Activated CD4-positive, alpha-beta T cell treated with anti-CD3 and anti-CD28 coated beads for 36 hours (primary cell): Measurements from ENCODE around the gene A1CF. TPM values are rescaled to one million over a fixed set of nuclear protein-coding genes. Genes with fewer than 3 reads are reported as not detected.

ENCODE experiments used
- ATAC-seq: fragments of 200-7000 bp; cut with Tn5 transposase; one replicate; pipeline ENCODE4 v1.10.0; 2021; ENCODE audit warnings: mild to moderate bottlenecking, moderate library complexity
- CTCF ChIA-PET: fragments of 350-600 bp; sonication (Branson Sonifier 250); formaldehyde crosslinking; loops from one replicate; lab custom pipeline; 2021; ENCODE audit warnings: antibody characterized with exemption; lab: Charles Lee
- POLR2A ChIA-PET: fragments of 350-600 bp; sonication (Branson Sonifier 250); formaldehyde crosslinking; loops from one replicate; lab custom pipeline; 2021; ENCODE audit warnings: antibody characterized with exemption, inconsistent platforms; lab: Charles Lee
- DNase-seq: peaks from one replicate; pipeline ENCODE4 v3.0.0-alpha.2; 2020
- H3K27ac Mint-ChIP-seq: one replicate; pipeline ENCODE4 v1.8.0; 2021; ENCODE audit warnings: mixed read lengths
- H3K27me3 Mint-ChIP-seq: one replicate; pipeline ENCODE4 v1.8.0; 2021; ENCODE audit warnings: mixed read lengths
- H3K36me3 Mint-ChIP-seq: one replicate; pipeline ENCODE4 v1.8.0; 2021; ENCODE audit warnings: low read depth, mixed read lengths
- H3K4me1 Mint-ChIP-seq: one replicate; pipeline ENCODE4 v1.8.0; 2021; ENCODE audit warnings: mixed read lengths
- H3K4me3 Mint-ChIP-seq: one replicate; pipeline ENCODE4 v1.8.0; 2021; ENCODE audit warnings: mild to moderate bottlenecking, moderate library complexity, mixed read lengths
- H3K9me3 Mint-ChIP-seq: one replicate; pipeline ENCODE4 v1.8.0; 2021; ENCODE audit warnings: low read depth, mixed read lengths
- intact Hi-C, 2 experiments: fragments of 100-400 bp; cut with DNase I in 1 of 2; cut with micrococcal nuclease in 1 of 2; formaldehyde crosslinking; loops; one replicate each; pipeline versions ENCODE4 v1.14.2 to v1.15.1; 2022 to 2024; cut with DNase I, micrococcal nuclease
- total RNA-seq, 2 experiments: library from RNA; stranded (reverse); gene quantifications; one replicate each; pipeline ENCODE4 v1.2.3, GENCODE V29; 2021

Gene A1CF
- total RNA-seq, 2 experiments from 2014 or later, result not detected

DNA sequence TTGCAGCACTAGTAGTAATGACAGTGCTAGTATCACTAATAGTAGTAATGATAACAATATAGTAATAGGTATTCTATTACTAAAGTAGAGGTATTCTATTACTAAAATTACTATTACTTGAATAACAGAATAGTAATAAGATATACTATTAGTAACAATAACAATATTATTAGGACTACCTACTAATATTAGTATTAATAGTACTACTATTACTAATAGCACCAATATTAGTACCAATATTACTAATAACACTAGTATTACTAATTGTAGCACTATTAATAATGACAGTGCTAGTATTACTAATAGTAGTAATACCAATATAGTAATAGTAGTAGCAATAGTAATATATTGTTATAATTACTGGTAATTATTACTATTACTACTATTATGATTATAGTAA, 24.1 kb downstream of the A1CF start:
- Mint-ChIP-seq H3K4me3 (no peak overlapping the region), H3K9me3 (no peaks in the 10 kb centered on the region), H3K27ac (no peak overlapping the region), H3K4me1 (no peaks in the 10 kb centered on the region), H3K36me3 (no peaks in the 10 kb centered on the region), H3K27me3 (peaks cover 7% of the 10 kb centered on the region)
- ChIA-PET POLR2A (no interaction called here), CTCF (no interaction called here)
- ATAC-seq, result no peak
- intact Hi-C loops, result no loop called here
- no peak for DNase-seq

- no peak for DNase-seq
- CTCF ChIA-PET, result interaction anchor here (0.6 kb wide), 1 partner anchor 1322 kb away, joined by 3 read pairs; no protein-coding TSS in a partner anchor
Observed at GRCh38 chr10:50857579-50857978, 27.8 kb downstream of the A1CF start.

GRCh38 chr10:50855461-50855860, 30.0 kb downstream of the A1CF start:
- H3K27me3 Mint-ChIP-seq, result peaks cover 10% of the 10 kb centered on the region
- DNase-seq, result no peak
- intact Hi-C loops, result no loop called here
- ATAC-seq, result no peak
- no peaks in the 10 kb centered on the region for H3K36me3 Mint-ChIP-seq
- no peaks in the 10 kb centered on the region for H3K9me3 Mint-ChIP-seq
- H3K27ac Mint-ChIP-seq, result no peak overlapping the region
- POLR2A ChIA-PET, result no interaction called here
- CTCF ChIA-PET, result no interaction called here
- H3K4me1 Mint-ChIP-seq, result no peaks in the 10 kb centered on the region
- H3K4me3 Mint-ChIP-seq, result no peak overlapping the region

More at GRCh38 chr10:50857579-50857978, 27.8 kb downstream of the A1CF start:
- POLR2A ChIA-PET, result no interaction called here
- Mint-ChIP-seq H3K4me3 (no peak overlapping the region), H3K36me3 (no peaks in the 10 kb centered on the region), H3K27me3 (peaks cover 7% of the 10 kb centered on the region), H3K9me3 (no peaks in the 10 kb centered on the region), H3K27ac (no peak overlapping the region), H3K4me1 (no peaks in the 10 kb centered on the region)
- intact Hi-C loops, result no loop called here
- no peak for ATAC-seq

DNA sequence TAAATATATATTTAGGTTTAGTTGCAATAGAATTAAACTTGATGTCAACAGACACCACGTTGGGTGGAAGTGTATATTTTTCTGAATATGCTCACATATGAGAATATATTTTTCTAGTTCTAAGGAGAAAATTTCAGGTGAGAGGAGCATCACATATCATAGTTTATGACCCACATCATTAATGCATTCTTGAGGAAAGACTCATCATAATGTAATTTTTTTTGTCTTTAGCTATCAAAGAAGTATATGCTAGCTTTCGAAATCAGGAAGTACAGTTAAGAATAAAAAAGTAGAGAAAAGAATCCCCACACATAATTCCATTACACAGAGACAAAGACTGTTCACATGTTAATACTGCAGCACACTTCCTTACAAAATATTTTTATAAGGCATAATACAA, 30.4 kb downstream of the A1CF start:
- H3K27me3 Mint-ChIP-seq, result peaks cover 10% of the 10 kb centered on the region
- intact Hi-C loops, result no loop called here
- H3K4me3 Mint-ChIP-seq, result no peak overlapping the region
- no peak overlapping the region for H3K27ac Mint-ChIP-seq
- ChIA-PET POLR2A (no interaction called here), CTCF (interaction anchor here (1.0 kb wide), 1 partner anchor 54 kb away, joined by 4 read pairs; no protein-coding TSS in a partner anchor)
- DNase-seq (no peak), ATAC-seq (no peak)
- H3K4me1 Mint-ChIP-seq, result no peaks in the 10 kb centered on the region
- no peaks in the 10 kb centered on the region for H3K36me3 Mint-ChIP-seq
- no peaks in the 10 kb centered on the region for H3K9me3 Mint-ChIP-seq

DNA sequence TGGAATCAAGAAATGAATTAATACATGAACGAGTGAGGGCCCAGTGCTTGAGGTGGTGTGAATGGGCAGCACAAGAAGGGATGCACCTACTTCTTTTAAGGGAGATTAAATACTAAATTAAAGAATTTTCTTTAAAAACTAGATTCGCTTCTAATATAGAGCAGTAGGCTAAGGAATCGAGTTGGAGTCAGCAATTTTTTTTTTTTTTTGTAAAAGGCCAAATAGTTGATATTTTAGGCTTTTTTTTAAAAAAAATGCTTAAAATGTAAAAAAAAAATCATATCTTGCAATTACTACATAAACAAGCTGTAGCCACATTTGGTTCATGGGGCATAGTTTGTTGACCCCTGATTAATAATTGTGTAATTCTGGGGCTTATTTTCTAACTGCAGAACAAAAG, 31.9 kb downstream of the A1CF start:
- Mint-ChIP-seq H3K36me3 (no peaks in the 10 kb centered on the region), H3K9me3 (no peaks in the 10 kb centered on the region), H3K4me1 (no peaks in the 10 kb centered on the region), H3K27ac (no peak overlapping the region), H3K4me3 (no peak overlapping the region), H3K27me3 (peaks cover 10% of the 10 kb centered on the region)
- ChIA-PET POLR2A (no interaction called here), CTCF (no interaction called here)
- DNase-seq, result no peak
- no peak for ATAC-seq
- intact Hi-C loops, result no loop called here

DNA sequence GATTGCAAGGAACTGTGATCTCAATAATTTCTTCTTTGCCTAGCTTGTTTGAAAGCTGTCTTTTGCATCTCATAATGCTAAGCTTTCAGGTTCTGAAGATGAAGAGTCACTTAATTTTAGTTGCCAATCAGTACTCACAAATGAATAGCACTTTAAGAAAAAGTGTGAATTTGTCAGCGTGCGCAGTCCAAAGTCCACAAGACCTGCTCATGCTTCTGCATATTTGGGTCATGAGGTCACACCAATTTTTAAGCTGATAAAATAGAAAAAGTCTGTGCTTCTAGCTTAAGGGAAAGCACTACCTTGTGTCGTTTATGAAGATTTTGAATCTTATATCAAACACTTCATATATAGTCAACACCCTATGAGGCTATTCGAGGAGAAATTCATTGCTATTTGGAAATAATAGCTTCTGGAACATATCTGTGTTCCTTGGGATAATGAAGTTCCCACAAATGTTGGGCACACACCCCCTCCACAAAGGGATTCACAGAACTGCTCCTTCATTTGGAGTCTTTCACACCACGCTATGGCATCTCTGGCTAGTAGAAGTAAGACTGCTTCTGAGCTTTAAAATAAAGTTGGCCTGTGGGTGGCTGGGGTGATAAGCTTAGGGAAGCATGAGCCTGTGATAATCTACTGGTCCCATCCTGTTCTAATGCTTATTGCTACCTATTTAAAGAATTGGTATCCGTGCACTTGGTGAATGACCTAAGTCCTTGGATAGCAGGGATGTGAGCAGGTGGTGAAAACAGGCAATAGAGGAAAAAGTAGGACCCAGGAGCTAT, 33.3 kb downstream of the A1CF start:
- intact Hi-C loops, result no loop called here
- Mint-ChIP-seq H3K9me3 (no peaks in the 10 kb centered on the region), H3K36me3 (no peaks in the 10 kb centered on the region), H3K27ac (no peak overlapping the region), H3K4me1 (no peaks in the 10 kb centered on the region), H3K4me3 (no peak overlapping the region), H3K27me3 (peaks cover 7% of the 10 kb centered on the region)
- no peak for DNase-seq
- POLR2A ChIA-PET, result no interaction called here
- no peak for ATAC-seq
- CTCF ChIA-PET, result interaction anchor here (0.9 to 1.1 kb wide), 2 partner anchors 14 to 150 kb away, joined by 3 read pairs; no protein-coding TSS in a partner anchor

GRCh38 chr10:50850578-50851230, 34.7 kb downstream of the A1CF start:
- no peak for DNase-seq
- ChIA-PET POLR2A (no interaction called here), CTCF (no interaction called here)
- intact Hi-C loops, result no loop called here
- Mint-ChIP-seq H3K4me1 (no peaks in the 10 kb centered on the region), H3K27me3 (peaks cover 7% of the 10 kb centered on the region), H3K9me3 (no peaks in the 10 kb centered on the region), H3K4me3 (no peak overlapping the region), H3K27ac (no peak overlapping the region), H3K36me3 (no peaks in the 10 kb centered on the region)
- no peak for ATAC-seq

GRCh38 chr10:50846753-50847152, 38.7 kb downstream of the A1CF start:
- ATAC-seq (no peak), DNase-seq (no peak)
- peaks cover 7% of the 10 kb centered on the region for H3K27me3 Mint-ChIP-seq
- no peaks in the 10 kb centered on the region for H3K36me3 Mint-ChIP-seq
- no peak overlapping the region for H3K27ac Mint-ChIP-seq
- intact Hi-C loops, result no loop called here
- POLR2A ChIA-PET, result no interaction called here
- H3K9me3 Mint-ChIP-seq, result no peaks in the 10 kb centered on the region
- H3K4me1 Mint-ChIP-seq, result no peaks in the 10 kb centered on the region
- CTCF ChIA-PET, result no interaction called here
- H3K4me3 Mint-ChIP-seq, result no peak overlapping the region

DNA sequence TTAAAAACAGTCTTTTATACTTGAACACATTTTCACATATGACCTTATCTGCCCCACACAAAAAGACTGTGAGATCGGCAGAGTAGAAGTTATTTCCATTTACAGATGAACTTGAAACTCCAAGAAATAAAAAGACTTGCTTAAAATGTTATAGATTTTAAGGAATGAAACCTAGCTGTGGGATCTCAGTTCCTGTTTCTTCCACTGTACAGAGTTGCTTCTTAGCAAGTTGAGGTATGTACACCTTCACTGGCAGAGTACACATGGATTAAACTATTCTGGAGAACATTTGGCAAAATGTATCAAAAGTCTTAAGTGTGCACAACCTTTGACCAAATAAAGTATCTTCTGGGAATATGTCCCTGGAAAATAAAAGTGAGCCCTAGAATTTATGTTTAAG, 48.3 kb downstream of the A1CF start:
- H3K27me3 Mint-ChIP-seq, result peaks cover 7% of the 10 kb centered on the region
- no peak for DNase-seq
- ATAC-seq, result no peak
- ChIA-PET CTCF (no interaction called here), POLR2A (no interaction called here)
- no peaks in the 10 kb centered on the region for H3K36me3 Mint-ChIP-seq
- intact Hi-C loops, result no loop called here
- H3K4me3 Mint-ChIP-seq, result no peak overlapping the region
- H3K4me1 Mint-ChIP-seq, result no peaks in the 10 kb centered on the region
- no peaks in the 10 kb centered on the region for H3K9me3 Mint-ChIP-seq
- H3K27ac Mint-ChIP-seq, result no peak overlapping the region

DNA sequence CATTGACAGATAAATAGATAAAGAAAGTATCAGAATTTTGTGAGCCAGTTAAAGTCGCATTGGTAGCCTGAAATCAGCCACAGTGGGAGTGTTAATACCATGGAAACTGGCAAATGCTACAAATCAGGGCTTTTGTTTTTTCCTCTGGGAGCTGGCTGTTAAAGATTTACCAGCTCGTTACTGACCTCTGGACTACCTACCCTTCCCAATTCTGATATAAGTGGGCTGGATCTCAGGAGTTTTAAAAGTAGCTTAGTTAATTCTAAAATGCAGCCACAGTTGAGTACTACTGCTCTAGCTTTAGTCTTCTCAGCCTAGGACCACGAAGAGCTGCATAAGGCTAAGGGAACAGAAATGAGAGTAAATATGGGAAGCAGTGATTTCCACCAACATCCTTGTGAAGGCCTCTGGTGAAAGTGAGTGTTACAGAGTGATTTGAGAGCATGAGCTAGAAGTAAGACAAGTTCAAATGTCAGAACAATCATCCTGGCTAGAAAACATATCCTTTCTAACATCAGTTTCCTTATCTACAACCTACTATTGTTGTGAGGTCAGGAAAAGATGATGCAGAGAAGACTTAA, 53.2 kb downstream of the A1CF start:
- DNase-seq (no peak), ATAC-seq (no peak)
- H3K4me3 Mint-ChIP-seq, result no peak overlapping the region
- intact Hi-C loops, result no loop called here
- H3K36me3 Mint-ChIP-seq, result no peaks in the 10 kb centered on the region
- H3K9me3 Mint-ChIP-seq, result no peaks in the 10 kb centered on the region
- no peaks in the 10 kb centered on the region for H3K4me1 Mint-ChIP-seq
- ChIA-PET POLR2A (no interaction called here), CTCF (no interaction called here)
- peaks cover 9% of the 10 kb centered on the region for H3K27me3 Mint-ChIP-seq
- H3K27ac Mint-ChIP-seq, result no peak overlapping the region

- ATAC-seq (no peak), DNase-seq (no peak)
- CTCF ChIA-PET, result no interaction called here
- Mint-ChIP-seq H3K4me3 (no peak overlapping the region), H3K9me3 (no peaks in the 10 kb centered on the region), H3K27ac (no peak overlapping the region), H3K36me3 (no peaks in the 10 kb centered on the region), H3K27me3 (peaks cover 14% of the 10 kb centered on the region), H3K4me1 (no peaks in the 10 kb centered on the region)
- intact Hi-C loops, result no loop called here
- POLR2A ChIA-PET, result no interaction called here
Observed at GRCh38 chr10:50830066-50830465, 55.4 kb downstream of the A1CF start.

GRCh38 chr10:50824782-50825181, 60.6 kb downstream of the A1CF start:
- no peaks in the 10 kb centered on the region for H3K9me3 Mint-ChIP-seq
- ChIA-PET POLR2A (no interaction called here), CTCF (no interaction called here)
- intact Hi-C loops, result no loop called here
- peaks cover 18% of the 10 kb centered on the region for H3K27me3 Mint-ChIP-seq
- no peak overlapping the region for H3K27ac Mint-ChIP-seq
- no peaks in the 10 kb centered on the region for H3K36me3 Mint-ChIP-seq
- H3K4me1 Mint-ChIP-seq, result no peaks in the 10 kb centered on the region
- DNase-seq (no peak), ATAC-seq (no peak)
- H3K4me3 Mint-ChIP-seq, result no peak overlapping the region
